IMR-90 (cell line): ENCODE results near the gene MTTP. TPM values are rescaled to one million over a fixed set of nuclear protein-coding genes. Genes with fewer than 3 reads are reported as not detected.

Experiments
- ATAC-seq: fragments of 200-7000 bp; cut with Tn5 transposase; 2 replicates; pipeline ENCODE4 v1.9.1; 2020; ENCODE audit warnings: low read depth, mild to moderate bottlenecking, moderate library complexity
- BruUV-seq: library from RNA; stranded (reverse); fragments of 400-500 nt; replicated peaks from 2 replicates; lab custom pipeline; 2021; lab: Mats Ljungman, UMichigan
- CTCF ChIA-PET: fragments of 300-600 bp; formaldehyde crosslinking; extraction: SDS; loops from one replicate; lab custom pipeline; 2021; ENCODE audit warnings: antibody characterized with exemption; lab: Yijun Ruan, JAX
- POLR2A ChIA-PET: fragments of 300-600 bp; sonication (Branson Sonifier 250); formaldehyde crosslinking; loops from one replicate; lab custom pipeline; 2022; ENCODE audit warnings: antibody characterized with exemption; ENCODE audit not compliant: unreplicated experiment; lab: Charles Lee
- DNase-seq: peaks from one replicate; pipeline ENCODE4 v3.0.0; 2013
- H2AFZ ChIP-seq: replicated peaks from 2 replicates; pipeline ENCODE3; 2013; ENCODE audit warnings: low read length, mild to moderate bottlenecking; ENCODE audit not compliant: poor library complexity
- H2AK5ac ChIP-seq: 2 replicates; pipeline ENCODE4 v1.6.1; 2013; ENCODE audit warnings: low read depth, low read length, inconsistent platforms
- H2AK9ac ChIP-seq: replicated peaks from 2 replicates; pipeline ENCODE3; 2013; ENCODE audit warnings: mild to moderate bottlenecking, low read depth, low read length, moderate library complexity; ENCODE audit not compliant: poor library complexity
- H2BK120ac ChIP-seq: 2 replicates; pipeline ENCODE4 v1.6.1; 2013; ENCODE audit warnings: low read depth, low read length, inconsistent platforms
- H2BK15ac ChIP-seq: 3 replicates; pipeline ENCODE4 v1.6.1; 2013; ENCODE audit warnings: low read depth, low read length, inconsistent platforms
- H2BK20ac ChIP-seq: 2 replicates; pipeline ENCODE4 v1.6.1; 2013; ENCODE audit warnings: low read depth, mild to moderate bottlenecking, inconsistent platforms, low read length, moderate library complexity
- H2BK5ac ChIP-seq: 2 replicates; pipeline ENCODE4 v1.6.1; 2013; ENCODE audit warnings: mild to moderate bottlenecking, low read depth, low read length, inconsistent platforms; ENCODE audit not compliant: poor library complexity, severe bottlenecking
- H3K14ac ChIP-seq: replicated peaks from 2 replicates; pipeline ENCODE4 v1.6.1; 2013; ENCODE audit warnings: low read depth, low read length, inconsistent platforms
- H3K18ac ChIP-seq: 2 replicates; pipeline ENCODE4 v1.6.1; 2013; ENCODE audit warnings: low read depth, low read length, control low read depth
- H3K23ac ChIP-seq: 2 replicates; pipeline ENCODE4 v1.6.1; 2013; ENCODE audit warnings: low read depth, low read length, inconsistent platforms
- H3K27ac ChIP-seq: 2 replicates; pipeline ENCODE4 v1.5.1; 2013; ENCODE audit warnings: mild to moderate bottlenecking, control low read depth, low read length; ENCODE audit not compliant: insufficient read depth
- H3K27me3 ChIP-seq: 2 replicates; pipeline ENCODE4 v1.6.1; 2013; ENCODE audit warnings: low read length; ENCODE audit not compliant: control insufficient read depth, insufficient read depth
- H3K36me3 ChIP-seq: 2 replicates; pipeline ENCODE4 v1.6.1; 2013; ENCODE audit warnings: low read length, mixed read lengths; ENCODE audit not compliant: control insufficient read depth, insufficient read depth
- H3K4ac ChIP-seq: 2 replicates; pipeline ENCODE4 v1.6.1; 2013; ENCODE audit warnings: low read depth, low read length, inconsistent platforms
- H3K4me1 ChIP-seq: 2 replicates; pipeline ENCODE4 v1.6.1; 2013; ENCODE audit warnings: low read length, mixed read lengths; ENCODE audit not compliant: control insufficient read depth, insufficient read depth
- H3K4me2 ChIP-seq: 2 replicates; pipeline ENCODE4 v1.6.1; 2013; ENCODE audit warnings: low read depth, mild to moderate bottlenecking, control low read depth, low read length, moderate library complexity
- H3K4me3 ChIP-seq: 2 replicates; pipeline ENCODE4 v1.5.1; 2013; ENCODE audit warnings: low read depth, mild to moderate bottlenecking, control low read depth, low read length, moderate library complexity; ENCODE audit not compliant: insufficient read depth
- H3K56ac ChIP-seq: 2 replicates; pipeline ENCODE4 v1.6.1; 2013; ENCODE audit warnings: low read length, inconsistent platforms; ENCODE audit not compliant: insufficient read depth; ENCODE audit errors: extremely low read depth
- H3K79me1 ChIP-seq, 2 experiments: 2 replicates each; pipeline ENCODE4 v1.6.1; 2013; ENCODE audit warnings: low read length in 2 of 2, inconsistent platforms in 1 of 2, low read depth in 1 of 2
- H3K9ac ChIP-seq: 2 replicates; pipeline ENCODE4 v1.6.1; 2013; ENCODE audit warnings: low read depth, low read length, control low read depth
- H3K9me1 ChIP-seq: 2 replicates; pipeline ENCODE4 v1.6.1; 2013; ENCODE audit warnings: low read length, inconsistent platforms; ENCODE audit not compliant: insufficient read depth
- H3K9me3 ChIP-seq: 2 replicates; pipeline ENCODE4 v1.6.1; 2013; ENCODE audit warnings: low read length; ENCODE audit not compliant: control insufficient read depth, insufficient read depth
- H4K20me1 ChIP-seq: 2 replicates; pipeline ENCODE4 v1.6.1; 2013; ENCODE audit warnings: low read length, inconsistent platforms; ENCODE audit not compliant: insufficient read depth
- H4K5ac ChIP-seq: 2 replicates; pipeline ENCODE4 v1.6.1; 2013; ENCODE audit warnings: mild to moderate bottlenecking, low read depth, low read length, control low read depth
- H4K8ac ChIP-seq, 2 experiments: 2 replicates each; pipeline ENCODE4 v1.6.1; 2013; ENCODE audit warnings: low read depth in 2 of 2, low read length in 2 of 2, control low read depth in 1 of 2, inconsistent platforms in 1 of 2
- H4K91ac ChIP-seq: 2 replicates; pipeline ENCODE4 v1.6.1; 2013; ENCODE audit warnings: low read depth, low read length, inconsistent platforms; ENCODE audit not compliant: insufficient read depth
- MAZ ChIP-seq: IDR thresholded peaks from 2 replicates; pipeline ENCODE4 v1.6.1; 2012; ENCODE audit warnings: low read depth, mild to moderate bottlenecking, low read length, improper control_type of control experiment, moderate library complexity, borderline replicate concordance
- RAD21 ChIP-seq: IDR thresholded peaks from 2 replicates; pipeline ENCODE4 v1.6.1; 2012; ENCODE audit warnings: low read length, improper control_type of control experiment
- USF2 ChIP-seq: fragments of 150-350 bp; IDR thresholded peaks from 2 replicates; pipeline ENCODE4 v1.6.1; 2017; ENCODE audit warnings: mild to moderate bottlenecking, antibody characterized with exemption, low read length, low read depth
- WGBS, 2 experiments: methylation state at CpG; one replicate each; pipeline versions ENCODE4 v1.1.5 to v1.1.7; 2013; ENCODE audit warnings: missing lambda C conversion rate in 2 of 2; ENCODE audit not compliant: insufficient read length in 1 of 2; ENCODE audit errors: extremely low coverage in 2 of 2; 5-methylcytosine and 5-hydroxymethylcytosine counted together
- dilution Hi-C: fragments of 300-500 bp; cut with HindIII; formaldehyde crosslinking; loops from one replicate; pipeline ENCODE4 v1.14.3; 2018; ENCODE audit warnings: low sequenced_read_pairs; ENCODE audit not compliant: unreplicated experiment
- in situ Hi-C: fragments of 300-500 bp; cut with MboI; formaldehyde crosslinking; loops from 3 replicates; pipeline ENCODE4 v1.14.3; 2019; ENCODE audit warnings: low sequenced_read_pairs, inconsistent platforms, mixed read lengths
- intact Hi-C: fragments of 100-400 bp; cut with micrococcal nuclease; formaldehyde crosslinking; loops from 2 replicates; pipeline ENCODE4 v1.10.0; 2022
- polyA plus RNA-seq, 3 experiments: library from polyadenylated mRNA; depleted of rRNA; stranded (reverse); fragments of >200 nt; gene quantifications; 2 replicates each; pipeline ENCODE4 v1.2.3, GENCODE V29; 2012; ENCODE audit warnings: low replicate concordance in 1 of 3
- total RNA-seq: library from RNA; depleted of rRNA; stranded (reverse); fragments of >200 nt; gene quantifications from 2 replicates; pipeline ENCODE4 v1.2.3, GENCODE V29; 2012

MTTP gene
- total and polyA plus RNA-seq, 2 of the 4 experiments (the other 2 are of a cell fraction): under 0.01 to 0.03 TPM

GRCh38 chr4:99635601-99636000 lies 61.0 kb downstream of the MTTP start:
- CTCF ChIA-PET: no interaction called here
- Histone ChIP-seq H2AK9ac (no peak overlapping the region), H2AFZ (no peak overlapping the region), H3K9me1 (no peaks in the 10 kb centered on the region), H4K8ac (no peak overlapping the region), H3K79me1 (no peaks in the 10 kb centered on the region), H3K4me2 (no peak overlapping the region), H3K4me3 (no peak overlapping the region), H2BK5ac (no peak overlapping the region), H2BK20ac (no peak overlapping the region), H3K56ac (no peak overlapping the region), H3K23ac (no peak overlapping the region), H3K27me3 (no peaks in the 10 kb centered on the region), H3K18ac (no peak overlapping the region), H4K91ac (no peak overlapping the region), H3K4me1 (no peaks in the 10 kb centered on the region), H2BK120ac (no peak overlapping the region), H3K4ac (no peak overlapping the region), H3K36me3 (no peaks in the 10 kb centered on the region), H4K20me1 (no peaks in the 10 kb centered on the region), H3K14ac (no peak overlapping the region), H3K9me3 (no peaks in the 10 kb centered on the region), H2BK15ac (no peak overlapping the region), H2AK5ac (no peak overlapping the region), H3K9ac (no peak overlapping the region), H3K27ac (no peak overlapping the region), H4K5ac (no peak overlapping the region)
- in situ Hi-C loops: no loop called here
- BruUV-seq: no TSS peak
- DNase-seq (no peak), ATAC-seq (no peak)
- POLR2A ChIA-PET: no interaction called here
- TF ChIP-seq USF2 (no peak), RAD21 (no peak), MAZ (no peak)
- dilution Hi-C loops: no loop called here
- 40% methylated on average over 1 of the region's 3 CpGs; no CpG with 5 or more reads in 1 of the 2 experiments for WGBS, 2 experiments
- intact Hi-C loops: no loop called here
